ENCODE measurements around the gene MEX3A.

The MEX3A gene

GRCh38 chr1:156103521-156103947 lies 21.3 kb upstream of the MEX3A start:
- DNase-seq (ENCODE audit: extremely low read depth in 1 of 2, low read depth in 1 of 2), result no peak

DNA sequence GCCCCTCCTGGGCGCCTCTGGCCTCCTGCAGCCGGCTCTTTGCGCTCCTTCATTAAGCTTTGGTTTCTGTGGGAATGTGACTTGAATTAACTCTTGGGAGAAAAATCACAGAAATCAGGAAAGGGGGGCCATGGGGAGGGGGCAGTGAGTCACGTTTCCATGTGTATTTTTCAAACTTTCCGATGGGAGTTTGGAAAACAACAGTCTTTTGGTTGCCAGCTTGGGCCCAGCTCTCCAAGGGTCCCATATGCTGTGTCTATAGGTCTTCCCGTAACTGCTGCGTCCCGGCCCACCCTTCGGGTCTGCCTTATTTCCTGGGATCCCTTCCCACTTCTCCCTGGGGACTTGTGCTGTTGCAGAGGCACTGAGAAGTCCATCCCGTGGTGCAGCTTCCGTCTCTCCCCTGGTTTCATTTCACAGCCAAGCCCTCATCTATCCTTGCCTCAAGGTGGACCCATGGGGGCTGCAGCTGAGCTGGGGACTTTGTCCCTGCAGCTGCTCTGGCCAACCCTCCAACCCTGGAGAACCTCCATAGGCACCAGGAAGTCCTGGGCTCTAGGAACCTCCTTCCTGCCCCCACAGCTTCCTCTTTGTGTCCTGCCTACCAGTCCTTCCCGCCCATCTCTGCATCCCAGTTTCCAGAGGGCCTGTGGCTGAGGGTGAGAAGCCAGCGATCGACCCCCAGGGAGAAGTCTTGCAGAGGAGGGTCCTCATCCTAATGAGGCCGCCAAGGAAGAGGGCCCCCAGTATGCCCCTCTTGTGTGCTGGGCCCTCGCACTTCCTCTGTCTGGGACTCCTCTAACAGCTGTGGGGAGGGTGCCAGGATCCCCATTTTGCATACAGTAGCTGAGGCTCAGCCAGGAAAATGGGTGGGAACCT lies 20.6 kb upstream of the MEX3A start:
- DNase-seq (ENCODE audit: extremely low read depth in 1 of 2, low read depth in 1 of 2), result no peak

DNA sequence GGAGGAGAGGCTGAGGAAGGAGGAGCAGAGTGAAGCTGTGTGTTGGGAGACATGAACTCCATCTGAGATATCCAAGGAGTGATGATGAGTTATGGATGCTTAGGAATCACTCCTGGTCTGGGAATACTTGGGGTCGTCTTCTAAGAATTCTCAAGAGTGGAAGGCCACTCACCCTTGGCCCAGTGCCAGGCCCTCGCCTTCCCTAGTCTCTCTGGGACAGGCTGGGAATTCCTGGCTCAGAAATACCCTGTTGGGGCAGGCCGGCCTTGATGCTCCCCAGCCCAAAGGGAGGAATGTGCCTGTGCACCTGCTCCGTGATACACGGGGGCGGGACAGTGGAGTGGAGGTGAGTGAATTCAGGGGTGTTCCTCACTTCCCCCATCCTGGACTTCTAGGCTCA lies 19.6 kb upstream of the MEX3A start:
- DNase-seq (ENCODE audit: extremely low read depth in 1 of 2, low read depth in 1 of 2), result no peak

DNA sequence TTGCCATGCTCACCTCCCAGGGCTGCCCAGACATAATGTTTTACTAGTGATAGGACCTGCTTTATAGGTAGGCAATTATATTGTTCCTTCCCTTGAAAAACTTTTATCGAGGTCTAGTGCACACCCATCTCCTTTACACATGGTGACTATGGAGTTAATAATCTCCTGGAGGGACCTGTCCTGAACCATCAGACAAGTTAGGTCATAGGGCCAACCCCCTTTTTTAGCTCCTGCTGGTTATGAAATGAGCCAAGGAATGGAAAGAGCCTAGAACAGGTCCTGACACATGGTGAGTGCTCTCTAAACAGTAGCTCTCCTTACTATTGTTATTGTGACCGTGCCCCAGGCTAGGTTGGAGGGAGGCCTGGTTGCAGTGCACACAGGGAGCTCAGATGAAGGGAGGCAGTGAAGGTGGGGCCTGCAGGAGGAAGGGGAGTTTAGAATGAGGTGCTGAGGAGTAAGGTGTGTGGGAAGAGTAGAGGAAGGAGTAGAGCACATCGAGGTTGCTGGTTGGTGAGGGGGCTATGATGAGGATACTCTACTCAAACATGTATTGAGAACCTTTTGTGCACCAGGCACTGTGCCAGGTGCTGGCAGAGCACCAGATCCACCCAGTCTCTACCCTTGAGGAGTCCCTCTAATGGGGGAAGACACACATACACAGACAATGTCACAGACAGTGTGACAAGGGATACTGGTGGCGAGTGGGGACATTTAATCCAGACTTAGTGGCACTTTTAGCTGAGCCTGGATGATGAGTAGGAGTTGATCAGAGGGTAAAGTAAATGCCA lies 18.1 kb upstream of the MEX3A start:
- DNase-seq (ENCODE audit: extremely low read depth in 1 of 2, low read depth in 1 of 2), result no peak

GRCh38 chr1:156099282-156099681 lies 17.0 kb upstream of the MEX3A start:
- no peak for DNase-seq (ENCODE audit: extremely low read depth in 1 of 2, low read depth in 1 of 2)

- no peak for DNase-seq (ENCODE audit: extremely low read depth in 1 of 2, low read depth in 1 of 2)
Observed at GRCh38 chr1:156098784-156099183, 16.5 kb upstream of the MEX3A start.

GRCh38 chr1:156097499-156098178 lies 15.4 kb upstream of the MEX3A start:
- no peak for DNase-seq (ENCODE audit: extremely low read depth in 1 of 2, low read depth in 1 of 2)

GRCh38 chr1:156096640-156097391 lies 14.6 kb upstream of the MEX3A start:
- peak; percentile 72 to 91 for DNase-seq (ENCODE audit: extremely low read depth in 1 of 2, low read depth in 1 of 2)

- DNase-seq (ENCODE audit: extremely low read depth in 1 of 2, low read depth in 1 of 2), result no peak
Observed at GRCh38 chr1:156095906-156096508, 13.7 kb upstream of the MEX3A start.

GRCh38 chr1:156091610-156092009 lies 9.3 kb upstream of the MEX3A start:
- no peak for DNase-seq (ENCODE audit: extremely low read depth in 1 of 2, low read depth in 1 of 2)

DNA sequence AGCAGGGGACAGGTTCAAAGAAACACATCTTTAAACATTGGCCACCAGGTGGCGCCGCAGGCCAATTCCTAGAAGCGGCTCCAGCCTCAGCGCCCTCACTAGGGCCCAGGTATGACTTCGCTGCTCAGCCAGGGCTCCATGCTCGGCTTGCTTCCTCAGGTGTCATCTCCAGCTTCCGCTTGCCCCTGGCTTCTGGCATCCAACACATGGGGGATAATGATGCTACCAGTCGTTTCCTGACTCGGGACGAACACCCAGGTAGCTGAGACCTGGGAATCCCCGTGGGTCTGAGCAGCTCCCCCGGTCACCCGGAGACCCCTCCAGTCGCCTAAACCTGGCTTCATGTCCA lies 8.5 kb upstream of the MEX3A start:
- peak; percentile 74 to 90 for DNase-seq (ENCODE audit: extremely low read depth in 1 of 2, low read depth in 1 of 2)

DNA sequence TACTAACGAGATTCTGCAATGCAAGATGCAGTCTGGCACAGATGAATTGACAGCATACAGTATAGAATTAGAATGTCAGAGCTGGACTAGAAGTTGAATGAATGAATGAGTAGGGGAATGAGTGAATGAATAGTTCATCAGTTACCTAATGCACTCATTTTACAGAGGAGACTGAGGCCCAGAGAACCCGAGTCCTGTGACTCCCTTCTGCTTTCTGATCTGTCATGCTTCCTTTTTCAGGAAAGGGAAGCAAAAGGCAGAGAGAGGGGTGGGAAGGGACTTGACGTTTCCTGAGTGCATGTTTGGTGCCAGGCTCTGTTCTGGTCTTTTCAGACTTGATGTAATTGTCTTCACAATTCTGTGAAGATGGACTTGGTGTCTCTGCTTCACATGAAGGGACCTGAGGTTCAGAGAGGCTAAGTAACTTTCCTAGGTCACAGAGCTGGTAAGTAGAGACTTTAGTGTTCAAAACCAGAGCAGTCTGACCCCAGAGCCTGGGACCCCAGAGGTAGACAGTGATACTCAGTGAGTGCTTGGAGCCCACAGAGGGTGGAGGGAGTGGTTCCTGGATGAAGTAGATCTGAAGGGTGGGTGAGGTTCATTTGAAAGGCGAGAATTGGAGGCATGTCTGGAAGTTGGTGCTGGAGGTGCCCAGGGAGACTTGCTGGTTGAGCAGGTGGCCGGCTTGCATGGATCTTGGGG lies 8.0 kb upstream of the MEX3A start:
- DNase-seq (ENCODE audit: extremely low read depth in 1 of 2, low read depth in 1 of 2), result no peak

DNA sequence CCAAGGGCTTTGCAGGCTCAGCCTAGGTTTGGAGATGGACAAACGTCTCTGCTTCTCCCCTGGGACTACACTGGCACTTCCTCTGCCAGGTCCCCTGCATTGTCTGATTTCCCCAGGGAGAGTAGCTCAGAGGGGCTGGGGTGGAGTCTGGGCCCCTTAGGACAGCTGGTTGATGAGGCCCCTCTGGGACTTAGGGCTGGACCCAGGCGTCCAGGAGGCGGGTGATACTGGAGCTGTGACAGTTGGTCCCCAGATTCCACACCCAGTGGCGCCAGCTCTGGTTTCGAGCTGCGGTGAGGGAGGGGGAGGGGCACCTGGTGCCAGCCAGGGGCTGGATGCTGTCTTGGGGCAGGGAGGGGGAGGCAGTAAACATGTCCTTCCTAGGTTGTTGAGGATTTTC lies 7.4 kb upstream of the MEX3A start:
- DNase-seq (ENCODE audit: extremely low read depth in 1 of 2, low read depth in 1 of 2), result no peak

DNA sequence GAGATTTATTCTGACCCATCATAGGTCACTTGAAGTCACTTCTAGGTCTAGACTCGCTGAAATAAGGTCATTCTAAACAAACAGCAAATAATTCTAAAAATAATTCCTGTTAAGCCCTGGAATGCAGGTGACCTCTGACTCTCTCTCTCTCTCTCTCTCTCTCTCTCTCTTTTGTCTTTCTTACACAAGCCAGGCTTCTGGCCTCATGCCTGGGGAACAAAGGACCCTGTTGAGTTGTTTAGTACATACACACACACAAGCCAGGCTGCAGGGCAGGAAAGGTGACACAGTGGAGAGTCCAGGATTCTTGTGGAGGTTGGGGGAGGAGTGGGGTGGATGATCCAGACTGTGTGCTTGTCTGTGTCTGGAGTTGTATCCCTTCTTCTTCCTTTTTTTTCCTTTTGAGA lies 4.0 kb upstream of the MEX3A start:
- DNase-seq (ENCODE audit: extremely low read depth in 1 of 2, low read depth in 1 of 2), result no peak

DNA sequence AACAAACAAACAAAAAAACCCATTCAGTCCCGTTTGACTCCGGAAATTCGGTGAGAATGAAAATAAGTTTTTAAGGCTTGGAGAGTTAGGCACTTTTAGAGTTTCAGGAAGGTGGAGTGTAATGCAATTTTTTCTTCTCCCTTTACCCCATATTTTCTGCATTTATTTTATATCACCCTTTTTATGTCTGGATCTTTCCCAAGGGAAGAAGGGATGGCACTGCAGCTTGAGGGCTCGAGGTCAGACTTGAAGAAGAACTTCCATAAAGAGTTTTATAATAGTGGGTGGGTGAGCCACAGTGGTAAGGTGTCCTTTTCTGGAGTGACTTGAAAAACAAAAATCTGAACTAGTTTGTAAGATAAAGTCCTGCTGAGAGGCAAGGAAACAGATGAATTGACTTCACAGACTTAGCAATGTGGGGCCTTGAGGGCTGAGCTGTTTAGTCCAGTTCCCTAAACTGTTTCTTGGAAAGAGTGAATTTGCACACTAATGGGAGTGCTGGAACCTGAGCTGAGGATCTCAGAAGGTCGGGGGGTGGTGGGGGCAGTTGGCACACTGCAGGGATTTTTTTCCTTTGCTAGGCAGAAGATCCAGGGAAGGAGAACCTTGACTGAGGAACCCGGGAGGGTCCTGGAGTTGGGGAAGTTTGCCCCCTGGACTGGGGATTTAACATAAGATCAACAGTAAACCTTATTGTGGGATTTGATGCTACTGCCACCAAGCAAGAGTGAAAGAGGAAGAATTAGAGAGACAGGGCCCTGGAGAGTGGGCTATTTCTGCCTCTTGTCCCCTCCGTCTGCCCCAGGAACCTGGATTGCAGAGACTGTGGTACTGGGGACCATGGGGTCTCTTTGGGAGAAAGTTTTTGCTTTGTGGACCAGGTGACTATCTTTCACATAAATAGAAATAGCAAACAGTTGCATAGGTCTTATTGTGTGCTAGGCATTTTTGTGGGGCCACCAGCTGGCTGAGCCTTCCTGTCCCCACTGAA lies 1.8 kb upstream of the MEX3A start:
- DNase-seq (ENCODE audit: extremely low read depth in 1 of 2, low read depth in 1 of 2), result no peak

DNA sequence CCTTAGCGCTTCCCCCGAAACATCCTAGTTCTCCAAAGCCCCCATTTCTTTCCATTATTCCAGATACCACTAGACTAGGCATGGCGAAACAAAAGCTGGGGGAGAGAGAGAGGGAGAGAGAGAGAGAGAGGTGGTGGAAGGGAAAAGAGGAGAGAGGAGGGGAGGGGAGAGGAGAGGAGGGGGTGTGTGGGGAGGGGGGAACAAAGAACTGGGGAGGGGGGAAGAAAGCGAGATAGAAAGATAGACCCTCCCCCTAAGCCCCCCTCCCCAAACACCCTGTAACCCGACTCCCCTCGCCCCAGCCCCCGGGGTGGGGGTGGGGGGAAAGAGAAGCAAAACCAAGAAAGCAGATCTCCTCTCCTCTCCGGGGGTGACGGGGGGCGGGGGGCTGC lies 352 bp downstream of the MEX3A start:
- no peak for DNase-seq (ENCODE audit: extremely low read depth in 1 of 2, low read depth in 1 of 2)

GRCh38 chr1:156081180-156081916 lies 917 bp downstream of the MEX3A start:
- DNase-seq (ENCODE audit: extremely low read depth in 1 of 2, low read depth in 1 of 2), result no peak

- no peak for DNase-seq (ENCODE audit: extremely low read depth in 1 of 2, low read depth in 1 of 2)
Observed at GRCh38 chr1:156080863-156081179, 1.4 kb downstream of the MEX3A start.
